AG09319 (cell line): ENCODE measurements around the gene FMN2.

Experiments
- DNase-seq: peaks from one replicate; pipeline ENCODE4 v3.0.0-alpha.2; 2010; ENCODE audit warnings: low read depth; ENCODE audit errors: extremely low read depth
- TF ChIP-seq, protein P1 (sequence below): IDR thresholded peaks from 2 replicates; pipeline ENCODE4 v1.5.1; 2011; ENCODE audit warnings: low read depth, mild to moderate bottlenecking, inconsistent platforms, low read length, moderate library complexity

Gene FMN2

DNA sequence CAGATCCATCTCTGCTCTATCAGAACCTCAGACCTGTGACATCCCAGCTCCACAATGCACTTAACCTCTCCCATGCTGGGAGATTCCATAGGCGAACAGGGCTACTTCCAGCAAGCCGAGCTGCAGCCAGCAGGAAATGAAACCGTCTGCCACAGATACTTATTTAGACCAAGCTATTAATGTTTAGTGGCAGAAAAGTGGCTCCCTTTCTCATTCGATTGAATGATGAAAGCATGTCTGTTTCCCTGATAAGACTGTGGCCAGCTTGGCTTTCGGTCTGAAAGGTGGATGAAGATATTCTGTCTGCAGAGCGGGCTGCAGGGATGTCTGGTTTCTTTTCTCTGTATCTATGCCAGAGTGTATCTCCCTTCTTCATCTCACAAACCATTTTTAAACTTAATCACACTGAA, 373.9 kb downstream of the FMN2 start:
- DNase-seq = no peak

GRCh38 chr1:240466509-240466908, 374.8 kb downstream of the FMN2 start:
- no peak for DNase-seq
- TF ChIP-seq, protein P1, sequence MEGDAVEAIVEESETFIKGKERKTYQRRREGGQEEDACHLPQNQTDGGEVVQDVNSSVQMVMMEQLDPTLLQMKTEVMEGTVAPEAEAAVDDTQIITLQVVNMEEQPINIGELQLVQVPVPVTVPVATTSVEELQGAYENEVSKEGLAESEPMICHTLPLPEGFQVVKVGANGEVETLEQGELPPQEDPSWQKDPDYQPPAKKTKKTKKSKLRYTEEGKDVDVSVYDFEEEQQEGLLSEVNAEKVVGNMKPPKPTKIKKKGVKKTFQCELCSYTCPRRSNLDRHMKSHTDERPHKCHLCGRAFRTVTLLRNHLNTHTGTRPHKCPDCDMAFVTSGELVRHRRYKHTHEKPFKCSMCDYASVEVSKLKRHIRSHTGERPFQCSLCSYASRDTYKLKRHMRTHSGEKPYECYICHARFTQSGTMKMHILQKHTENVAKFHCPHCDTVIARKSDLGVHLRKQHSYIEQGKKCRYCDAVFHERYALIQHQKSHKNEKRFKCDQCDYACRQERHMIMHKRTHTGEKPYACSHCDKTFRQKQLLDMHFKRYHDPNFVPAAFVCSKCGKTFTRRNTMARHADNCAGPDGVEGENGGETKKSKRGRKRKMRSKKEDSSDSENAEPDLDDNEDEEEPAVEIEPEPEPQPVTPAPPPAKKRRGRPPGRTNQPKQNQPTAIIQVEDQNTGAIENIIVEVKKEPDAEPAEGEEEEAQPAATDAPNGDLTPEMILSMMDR = no peak

More for the DNA sequence above, 373.9 kb downstream of the FMN2 start:
- TF ChIP-seq, protein P1 = no peak

GRCh38 chr1:240467895-240468294, 376.2 kb downstream of the FMN2 start:
- DNase-seq = no peak
- TF ChIP-seq, protein P1 = no peak

DNA sequence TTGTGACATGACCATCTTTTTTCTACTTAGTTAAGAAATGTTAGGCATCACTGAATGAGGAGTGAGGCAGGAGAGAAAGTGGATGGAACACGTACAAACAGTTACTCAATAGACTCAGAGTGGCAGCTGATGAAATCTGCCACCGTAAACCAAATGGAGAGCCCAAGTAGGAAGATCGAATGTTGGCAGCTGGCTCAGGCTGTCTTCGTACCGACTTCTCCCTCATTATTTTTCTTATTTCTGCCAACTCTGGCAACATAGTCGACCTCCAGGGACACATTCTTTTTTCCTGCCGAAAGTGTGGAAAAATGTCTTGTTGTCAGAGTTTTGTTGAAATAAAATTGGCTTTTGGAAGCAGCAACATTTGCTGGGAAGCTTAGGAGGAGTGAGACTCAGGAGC, 377.0 kb downstream of the FMN2 start:
- DNase-seq = no peak

GRCh38 chr1:240474133-240474614, 382.5 kb downstream of the FMN2 start:
- no peak for DNase-seq
- TF ChIP-seq, protein P1 = no peak

More for the DNA sequence above, 377.0 kb downstream of the FMN2 start:
- TF ChIP-seq, protein P1 = no peak

DNA sequence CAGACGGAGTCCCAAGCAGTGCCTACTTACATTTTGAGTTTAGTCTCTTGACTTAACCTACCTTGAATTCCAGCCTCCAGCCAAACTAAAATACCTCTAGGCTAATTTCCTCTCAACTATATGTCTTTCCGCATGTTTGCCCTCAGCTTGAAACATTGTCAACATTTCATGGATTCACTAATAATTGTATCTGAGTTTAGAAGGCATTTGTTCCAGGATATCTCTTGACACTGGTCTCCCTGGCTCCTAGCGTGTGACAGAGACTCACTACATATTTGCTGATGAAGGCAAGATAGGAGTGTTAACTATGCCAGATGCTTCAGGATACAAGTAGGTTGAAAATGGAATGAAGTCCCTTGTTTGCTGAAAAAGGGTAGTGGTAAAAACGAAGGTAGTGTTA, 384.1 kb downstream of the FMN2 start:
- TF ChIP-seq, protein P1 = no peak
- DNase-seq = no peak

DNA sequence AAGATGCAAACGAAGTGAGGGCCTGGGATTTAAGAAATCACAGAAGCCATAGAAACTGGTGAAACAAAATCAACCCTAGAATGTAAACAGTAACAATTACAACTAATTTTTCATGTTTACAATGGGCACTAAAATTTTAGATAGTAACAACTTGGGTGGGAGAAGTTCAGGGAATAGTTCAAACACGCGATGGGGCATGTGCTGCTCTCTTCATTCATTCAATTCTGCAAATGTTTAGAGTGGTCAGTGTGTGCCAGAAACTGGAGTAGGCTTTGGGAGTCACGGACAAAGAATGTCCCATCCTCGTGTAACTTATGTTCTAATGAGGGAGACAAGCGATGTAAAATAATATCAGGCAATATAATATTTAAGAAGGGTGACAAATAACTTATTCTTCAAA, 386.9 kb downstream of the FMN2 start:
- DNase-seq = no peak
- TF ChIP-seq, protein P1 = no peak
